Heart right ventricle (tissue), 16 donors: ENCODE results near the gene BLVRB. TPM values are rescaled to one million over a fixed set of nuclear protein-coding genes. Genes with fewer than 3 reads are reported as not detected.
A peak's percentile ranks its signal among the peaks of the same experiment; 100 is the strongest.

Experiments
- ATAC-seq, 8 donors: fragments of 200-7000 bp; cut with Tn5 transposase; one replicate each; pipeline ENCODE4 v1.9.1; 2020; ENCODE audit warnings: mild to moderate bottlenecking in 8 of 8, moderate library complexity in 8 of 8, moderate number of reproducible peaks in 1 of 8
- DNase-seq, 2 donors: peaks; one replicate each; pipeline ENCODE4 v3.0.0-alpha.2; 2020
- H3K27ac ChIP-seq, 10 donors: fragments of 200-600 bp; sonication (generic) in 2 of 10; one replicate each; pipeline versions ENCODE4 v1.5.0 to v1.8.0; 2020 to 2022; ENCODE audit warnings: mild to moderate bottlenecking in 3 of 10
- H3K27me3 ChIP-seq, 7 donors: fragments of 200-600 bp; one replicate each; pipeline ENCODE4 v1.8.0; 2021 to 2022; ENCODE audit warnings: mild to moderate bottlenecking in 2 of 7
- H3K36me3 ChIP-seq, 9 donors: fragments of 200-600 bp; sonication (generic) in 1 of 9; one replicate each; pipeline versions ENCODE4 v1.5.0 to v1.8.0; 2020 to 2022; ENCODE audit warnings: mild to moderate bottlenecking in 2 of 9
- H3K4me1 ChIP-seq, 9 donors: fragments of 200-600 bp; sonication (generic) in 1 of 9; one replicate each; pipeline versions ENCODE4 v1.5.0 to v1.8.0; 2020 to 2022; ENCODE audit warnings: mild to moderate bottlenecking in 4 of 9
- H3K4me3 ChIP-seq, 10 donors: fragments of 200-600 bp; sonication (generic) in 2 of 10; one replicate each; pipeline versions ENCODE4 v1.5.0 to v1.8.0; 2020 to 2022; ENCODE audit warnings: mild to moderate bottlenecking in 7 of 10, moderate library complexity in 2 of 10
- H3K9me3 ChIP-seq, 11 donors: fragments of 200-600 bp in 10 of 11; sonication (generic) in 2 of 11; one replicate each; pipeline versions ENCODE4 v1.5.0 to v1.8.0; 2013 to 2022; ENCODE audit warnings: mild to moderate bottlenecking in 2 of 11, control low read depth in 1 of 11, moderate library complexity in 1 of 11
- CTCF ChIP-seq, 9 donors: fragments of 200-600 bp; sonication (generic) in 2 of 9; IDR thresholded peaks; one replicate each; pipeline versions ENCODE4 v1.5.0 to v1.8.0; 2021 to 2022; ENCODE audit warnings: antibody characterized with exemption in 9 of 9, mild to moderate bottlenecking in 5 of 9, moderate library complexity in 1 of 9
- WGBS, 2 donors: extraction: QIAGEN DNeasy Blood & Tissue Kit; methylation state at CpG; one replicate each; pipeline ENCODE4 v1.1.7; 2013; ENCODE audit warnings: inconsistent platforms in 1 of 2; 5-methylcytosine and 5-hydroxymethylcytosine counted together
- intact Hi-C, 10 donors: fragments of 100-400 bp; cut with DNase I; formaldehyde crosslinking; loops; one replicate each; pipeline versions ENCODE4 v1.11.1 to v1.14.2; 2022
- polyA plus RNA-seq, 2 donors: library from polyadenylated mRNA; stranded (reverse); fragments of 200-250 nt; gene quantifications; one replicate each; pipeline ENCODE4 v1.2.3, GENCODE V29; 2013
- total RNA-seq, 10 donors: library from RNA; stranded (reverse); fragmentation: NEBNext Ultra II Directional in 3 of 10; extraction: Animal tissue kit (Norgen Biotek cat#: 25700) in 3 of 10; gene quantifications; one replicate each; pipeline versions ENCODE4 v1.2.1 to v1.2.4, GENCODE V29; 2021 to 2023
- donor health status: Arrhythmogenic right ventricular cardiomyopathy.
- donor health status: ischemic (EF 13 %, LVEDD 7.1; RV severe dilation, severe dysfunction).
- donor health status: healthy with polysubstance abuse.
- donor health status: DM: no; HTN: yes; CAD: no.
- donor health status: DM: no; HTN: no; CAD: no.
- donor health status: ischemic (EF 25% LVEDD 6.9; RV normal size, moderate dysfunction).
- donor health status: ischemic (EF 25% LVEDD 5.7; RV mildly dilated, moderate dysfunction).
- donor health status: healthy.
- donor health status: DM: yes; HTN: yes; CAD: no.
- donor health status: Ischemic cardiomyopathy.
- donor health status: ischemic (EF 35%, LVEDD 5.7; RV mildly dilated, moderate dysfunction).
- donor health status: nonischemic (EF 11% LVEDD 7.7; RV severe dilation, severe dysfunction).
- donor health status: DM: yes; HTN: yes; CAD: no.
- donor health status: PGD.
- donor health status: ischemic (EF 29% LVEDD 5.4; RV normal size, mild dysfunction).
- donor health status: nonischemic (EF 23%, LVEDD 6.1; RV moderate dilation, normal function).

Gene BLVRB
- total and polyA plus RNA-seq, 12 donors: 70.9 to 213 (median 95.1) TPM

DNA sequence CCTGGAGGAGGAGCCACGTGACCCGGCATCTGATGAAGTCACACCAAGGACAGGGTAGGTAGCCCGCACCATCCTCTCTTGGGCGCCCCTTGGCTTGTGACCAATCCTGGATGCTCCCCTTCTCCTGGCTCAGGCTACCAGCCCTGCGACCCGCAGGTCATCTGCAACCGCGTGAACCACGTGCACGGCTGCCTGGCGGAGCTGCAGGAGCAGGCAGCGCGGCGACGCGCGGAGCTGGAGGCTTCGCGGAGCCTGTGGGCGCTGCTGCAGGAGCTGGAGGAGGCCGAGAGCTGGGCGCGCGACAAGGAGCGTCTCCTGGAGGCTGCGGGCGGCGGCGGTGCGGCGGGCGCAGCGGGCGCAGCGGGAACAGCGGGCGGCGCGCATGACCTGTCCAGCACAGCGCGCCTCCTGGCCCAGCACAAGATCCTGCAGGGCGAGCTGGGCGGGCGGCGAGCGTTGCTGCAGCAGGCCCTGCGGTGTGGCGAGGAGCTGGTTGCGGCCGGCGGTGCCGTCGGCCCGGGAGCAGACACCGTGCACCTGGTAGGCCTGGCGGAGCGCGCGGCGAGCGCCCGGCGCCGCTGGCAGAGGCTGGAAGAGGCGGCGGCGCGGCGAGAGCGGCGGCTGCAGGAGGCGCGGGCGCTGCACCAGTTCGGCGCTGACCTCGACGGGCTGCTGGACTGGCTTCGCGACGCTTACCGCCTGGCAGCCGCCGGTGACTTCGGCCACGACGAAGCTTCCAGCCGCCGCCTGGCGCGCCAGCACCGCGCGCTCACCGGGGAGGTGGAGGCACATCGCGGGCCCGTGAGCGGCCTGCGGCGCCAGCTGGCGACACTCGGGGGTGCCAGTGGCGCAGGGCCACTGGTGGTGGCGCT lies 47.2 kb upstream of the BLVRB start:
- H3K9me3 ChIP-seq: no peaks in the 10 kb centered on the region
- intact Hi-C loops: no loop called here
- peaks cover 0 to 59% (median 29%) of the 10 kb centered on the region in 7 donors for H3K27me3 ChIP-seq
- peaks cover 0 to 8% (median 3%) of the 10 kb centered on the region in 9 donors for H3K4me1 ChIP-seq
- WGBS, 2 donors: 4 to 5% methylated on average over 101 to 105 of the region's 105 CpGs
- ATAC-seq (peak in 5 of 8 donors; percentile 29 to 74 (median 43)), DNase-seq (no peak)
- no peak for TF ChIP-seq CTCF (IDR thresholded peaks at IDR 0.05)
- peak overlapping the region in 2 of 10 donors; percentile 10 to 15 for H3K4me3 ChIP-seq
- no peaks in the 10 kb centered on the region for H3K36me3 ChIP-seq
- H3K27ac ChIP-seq: no peak overlapping the region

DNA sequence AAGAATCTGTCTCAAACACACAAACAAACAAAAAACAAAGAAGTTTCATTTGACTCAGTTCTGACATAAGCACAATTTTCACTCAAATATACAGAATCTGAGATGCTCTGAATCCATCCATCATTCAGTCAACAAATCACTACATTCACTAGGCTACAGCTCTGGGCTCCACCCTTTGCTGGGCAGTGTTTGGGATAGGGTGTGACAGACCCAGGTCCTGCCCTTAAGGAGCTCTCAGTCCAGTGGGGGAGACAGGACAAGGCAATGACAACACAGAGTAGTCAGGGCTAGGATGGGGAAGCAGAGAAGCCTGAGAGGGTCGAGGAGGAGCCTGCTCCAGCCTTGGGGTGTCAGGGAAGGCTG lies 46.5 kb upstream of the BLVRB start:
- H3K27me3 ChIP-seq: peaks cover 0 to 59% (median 29%) of the 10 kb centered on the region in 7 donors
- TF ChIP-seq CTCF (IDR thresholded peaks at IDR 0.05): no peak
- ATAC-seq (peak in 1 of 8 donors; percentile 15), DNase-seq (no peak)
- H3K4me1 ChIP-seq: peaks cover 0 to 8% (median 3%) of the 10 kb centered on the region in 9 donors
- WGBS, 2 donors: 27 to 28% methylated on average over 1 of the region's 1 CpG
- no peak overlapping the region for H3K4me3 ChIP-seq
- no peak overlapping the region for H3K27ac ChIP-seq
- intact Hi-C loops: no loop called here
- H3K9me3 ChIP-seq: no peaks in the 10 kb centered on the region
- H3K36me3 ChIP-seq: no peaks in the 10 kb centered on the region

DNA sequence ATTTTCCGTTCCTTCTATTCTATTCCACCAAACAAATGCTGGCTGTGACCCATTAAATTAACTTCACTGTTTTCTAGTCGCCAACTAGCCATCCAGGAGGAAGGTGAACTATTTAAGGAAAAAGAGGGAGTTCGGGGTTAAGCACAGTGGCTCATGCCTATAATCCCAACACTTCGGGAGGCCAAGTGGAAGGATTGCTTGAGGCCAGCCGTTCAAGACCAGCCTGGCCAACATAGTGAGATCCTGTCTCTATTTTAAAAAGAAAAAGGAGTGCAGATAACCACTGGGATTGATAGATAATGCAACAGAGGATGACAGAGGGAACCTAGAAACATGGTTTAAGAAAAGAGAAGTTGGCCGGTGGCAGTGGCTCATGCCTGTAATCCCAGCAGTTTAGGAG lies 45.9 kb upstream of the BLVRB start:
- Histone ChIP-seq H3K4me3 (no peak overlapping the region), H3K27ac (no peak overlapping the region), H3K27me3 (peaks cover 0 to 59% (median 29%) of the 10 kb centered on the region in 7 donors), H3K36me3 (no peaks in the 10 kb centered on the region), H3K4me1 (peaks cover 0 to 8% (median 3%) of the 10 kb centered on the region in 9 donors), H3K9me3 (no peaks in the 10 kb centered on the region)
- no peak for TF ChIP-seq CTCF (IDR thresholded peaks at IDR 0.05)
- ATAC-seq (no peak), DNase-seq (no peak)
- 75 to 87% methylated on average over 6 of the region's 6 CpGs for WGBS, 2 donors
- intact Hi-C loops: no loop called here

- H3K4me3 ChIP-seq: no peak overlapping the region
- DNase-seq (no peak), ATAC-seq (no peak)
- intact Hi-C loops: no loop called here
- H3K27me3 ChIP-seq: peaks cover 0 to 59% (median 29%) of the 10 kb centered on the region in 7 donors
- H3K9me3 ChIP-seq: no peaks in the 10 kb centered on the region
- WGBS, 2 donors: 84 to 87% methylated on average over 7 of the region's 7 CpGs
- H3K27ac ChIP-seq: no peak overlapping the region
- no peaks in the 10 kb centered on the region for H3K36me3 ChIP-seq
- TF ChIP-seq CTCF (IDR thresholded peaks at IDR 0.05): no peak
- peaks cover 0 to 8% (median 3%) of the 10 kb centered on the region in 9 donors for H3K4me1 ChIP-seq
These were observed 45.1 kb upstream of the BLVRB start for GRCh38 chr19:40510526-40511115.
